NK-92 treated with Interleukin-12 subunit alpha and Interleukin-12 subunit beta, amount 100 ng/mL, for 24 hours (cell line): ENCODE results near the gene TMEM86B.

Experiments used
- DNase-seq: peaks from one replicate; lab custom pipeline; 2025; lab: John Stamatoyannopoulos, UW

TMEM86B gene, protein sequence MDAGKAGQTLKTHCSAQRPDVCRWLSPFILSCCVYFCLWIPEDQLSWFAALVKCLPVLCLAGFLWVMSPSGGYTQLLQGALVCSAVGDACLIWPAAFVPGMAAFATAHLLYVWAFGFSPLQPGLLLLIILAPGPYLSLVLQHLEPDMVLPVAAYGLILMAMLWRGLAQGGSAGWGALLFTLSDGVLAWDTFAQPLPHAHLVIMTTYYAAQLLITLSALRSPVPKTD

DNA sequence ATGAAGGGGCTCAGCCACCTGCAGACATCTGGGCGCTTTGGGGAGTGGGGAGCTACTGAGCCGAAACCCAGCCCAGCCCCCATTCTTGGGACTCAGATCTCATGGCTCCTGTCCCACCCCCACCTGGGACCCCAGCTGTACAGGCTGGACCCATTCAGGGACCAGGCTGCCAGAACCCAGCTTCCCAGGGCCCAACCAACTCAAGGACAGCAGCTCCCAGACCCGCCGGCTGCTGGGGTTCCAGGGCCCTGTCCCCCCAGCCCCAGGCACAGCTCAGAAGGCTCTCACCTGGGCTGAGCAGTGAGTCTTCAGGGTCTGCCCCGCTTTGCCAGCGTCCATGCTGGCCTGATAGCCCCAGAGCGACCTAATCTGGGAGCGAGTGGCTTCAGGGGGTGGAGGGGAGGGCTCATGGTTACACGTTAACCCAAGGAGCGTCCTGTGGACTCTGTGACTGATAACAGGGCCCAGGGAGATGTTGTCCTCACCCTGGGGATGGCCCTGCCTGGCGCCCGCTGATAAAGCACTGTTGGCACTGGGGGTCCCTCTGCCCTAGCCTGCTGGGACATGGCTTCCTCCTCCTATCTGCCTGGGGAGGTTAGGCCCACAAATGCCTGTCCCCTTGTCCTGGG lies at the start of gene TMEM86B:
TMEM86B (minus strand) TSS at position 361 of the 629 bp plus-strand sequence; CDS start at position 339, 22 bp downstream.
- DNase-seq: no peak

DNA sequence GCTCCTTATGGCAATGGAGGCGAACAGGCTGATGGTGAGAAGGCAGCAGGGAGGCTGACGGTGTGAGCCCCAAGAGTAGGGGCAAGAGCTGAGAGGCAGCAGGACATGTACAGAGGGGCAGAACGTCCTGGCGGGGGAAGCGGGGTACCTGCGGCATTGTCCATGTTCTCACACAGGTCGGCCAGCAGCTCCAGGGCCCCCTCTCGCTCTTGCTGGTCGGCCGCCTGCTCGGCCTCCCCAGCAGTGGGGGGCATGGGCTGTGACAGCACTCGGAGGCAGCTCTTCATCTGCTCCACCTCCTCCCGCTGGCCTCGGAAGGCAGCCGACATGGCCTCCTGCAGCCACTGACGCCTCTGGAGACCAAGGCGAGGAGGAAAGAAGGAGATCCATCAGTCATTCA lies 48.9 kb upstream of the TMEM86B start:
- no peak for DNase-seq

DNA sequence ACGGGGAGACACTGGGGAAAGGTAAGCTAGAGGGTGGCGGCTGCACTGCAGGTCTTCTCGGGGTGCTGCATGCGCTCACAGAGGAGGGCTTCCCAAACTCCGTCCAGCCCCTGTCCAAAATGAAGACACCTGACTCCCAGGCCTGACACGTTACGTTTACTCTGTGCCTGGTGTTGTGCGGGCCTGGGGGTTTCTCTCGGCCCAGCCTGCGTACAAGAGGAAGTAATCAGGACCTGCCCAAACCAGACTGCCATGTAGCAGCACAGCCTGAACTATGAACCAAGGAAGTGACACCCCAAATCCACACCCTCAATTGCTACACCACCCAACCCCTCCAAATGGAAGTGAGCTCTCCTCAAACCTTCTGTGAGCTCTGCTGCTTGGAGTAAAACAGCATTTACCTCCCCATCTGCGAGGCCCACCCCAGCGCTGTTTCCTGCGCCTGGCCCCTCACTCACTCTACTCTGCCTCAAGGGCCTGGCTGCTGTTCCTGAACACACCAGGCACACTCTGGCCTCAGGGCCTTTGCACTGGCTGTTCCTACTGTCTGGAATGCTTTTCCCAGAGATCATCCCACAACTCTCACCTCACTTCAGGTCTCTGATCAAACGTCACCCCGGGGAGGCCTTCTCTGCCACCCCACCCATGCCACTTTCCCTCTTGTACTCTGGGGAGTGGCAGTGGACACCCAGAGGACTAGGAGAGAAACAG lies 48.3 kb upstream of the TMEM86B start:
- DNase-seq: no peak

DNA sequence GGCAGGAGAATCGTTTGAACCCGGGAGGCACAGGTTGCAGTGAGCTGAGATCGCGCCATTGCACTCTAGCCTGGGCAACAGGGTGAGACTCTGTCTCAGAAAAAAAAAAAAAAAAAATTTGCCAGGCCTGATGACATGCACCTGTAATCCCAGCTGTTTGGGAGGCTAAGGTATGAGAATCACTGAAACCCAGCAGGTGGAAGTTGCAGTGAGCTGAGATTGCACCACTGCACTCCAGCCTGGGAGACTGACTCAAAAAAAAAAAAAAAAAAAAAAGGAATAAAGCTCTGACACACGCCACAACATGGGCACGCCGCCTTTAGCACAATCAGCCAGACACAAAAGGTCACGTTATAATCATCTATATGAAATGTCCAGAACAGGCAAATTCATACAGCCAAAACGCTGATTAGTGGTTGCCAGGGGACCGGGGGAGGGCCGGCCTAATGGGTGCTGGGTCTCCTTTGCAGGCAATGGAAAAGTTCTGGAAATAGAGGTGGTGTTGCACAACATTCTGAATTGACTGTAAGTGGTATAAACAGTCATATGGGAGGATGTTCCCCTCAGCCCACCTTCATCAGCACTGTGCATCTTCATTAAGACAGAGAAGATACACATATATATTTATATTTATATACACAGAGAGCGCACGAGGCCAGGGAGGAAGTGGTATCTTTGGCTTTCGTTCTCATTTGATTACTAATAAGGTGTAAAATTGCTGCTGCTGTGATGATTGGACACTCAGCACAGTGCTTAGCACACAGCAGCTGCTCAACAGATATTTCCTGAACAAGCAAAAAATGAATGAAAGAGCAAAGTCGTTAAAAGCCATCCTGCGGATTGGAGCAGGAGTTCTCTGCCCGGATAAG lies 47.5 kb upstream of the TMEM86B start:
- DNase-seq: peak; percentile 25

DNA sequence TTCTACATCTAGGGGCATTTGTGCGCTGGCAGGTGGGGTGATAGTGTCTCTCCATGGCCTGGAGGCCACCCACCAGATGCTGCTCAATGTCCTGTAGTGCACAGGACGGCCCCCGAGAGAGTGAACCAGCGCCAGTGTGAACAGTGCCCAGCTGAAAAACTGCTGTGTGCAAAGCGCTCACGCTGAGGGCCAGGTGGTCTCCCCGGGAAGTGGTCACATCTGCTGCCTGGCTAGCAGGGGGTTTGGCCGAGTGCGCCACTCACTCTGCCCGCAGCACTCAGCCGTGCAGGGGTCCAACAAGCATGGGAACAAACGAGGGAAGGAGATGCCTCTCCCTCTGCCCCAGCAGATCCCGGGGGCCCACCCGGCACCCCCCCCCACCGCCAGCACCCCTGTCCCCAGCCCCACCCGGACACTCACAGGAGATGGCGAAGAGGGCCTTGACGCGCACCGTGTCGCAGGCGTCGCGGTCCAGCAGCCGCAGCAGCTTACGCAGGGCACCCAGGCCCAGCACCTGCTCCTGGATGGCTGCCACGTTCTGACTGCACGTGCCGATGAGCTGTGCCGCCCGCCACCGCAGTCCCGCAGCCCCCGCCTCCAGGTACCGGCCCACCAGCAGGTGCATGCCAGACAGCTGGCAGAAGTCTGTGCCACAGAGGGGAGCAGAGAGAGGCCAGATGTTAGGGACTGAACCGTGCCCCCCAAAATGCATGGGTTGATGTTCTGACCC lies 45.6 kb upstream of the TMEM86B start:
- DNase-seq: no peak

DNA sequence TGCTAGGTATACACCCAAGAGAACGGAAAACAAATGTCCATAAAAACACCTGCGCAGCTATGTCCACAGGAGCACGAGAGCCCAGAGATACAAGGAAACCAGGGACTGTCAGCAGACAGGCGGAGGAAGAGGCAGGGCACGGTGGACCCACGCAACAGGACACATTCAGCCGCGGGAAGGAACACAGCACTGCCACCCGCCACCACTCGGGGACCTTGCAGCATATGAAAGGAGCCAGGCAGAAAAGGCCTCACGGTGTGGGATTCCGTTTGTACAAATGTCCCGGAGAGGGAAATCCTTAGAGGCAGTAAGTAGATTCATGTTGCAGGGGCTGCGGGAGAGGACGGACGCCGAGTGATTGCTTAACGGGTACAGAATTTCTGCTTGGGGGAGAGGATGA lies 43.6 kb upstream of the TMEM86B start:
- DNase-seq: no peak

DNA sequence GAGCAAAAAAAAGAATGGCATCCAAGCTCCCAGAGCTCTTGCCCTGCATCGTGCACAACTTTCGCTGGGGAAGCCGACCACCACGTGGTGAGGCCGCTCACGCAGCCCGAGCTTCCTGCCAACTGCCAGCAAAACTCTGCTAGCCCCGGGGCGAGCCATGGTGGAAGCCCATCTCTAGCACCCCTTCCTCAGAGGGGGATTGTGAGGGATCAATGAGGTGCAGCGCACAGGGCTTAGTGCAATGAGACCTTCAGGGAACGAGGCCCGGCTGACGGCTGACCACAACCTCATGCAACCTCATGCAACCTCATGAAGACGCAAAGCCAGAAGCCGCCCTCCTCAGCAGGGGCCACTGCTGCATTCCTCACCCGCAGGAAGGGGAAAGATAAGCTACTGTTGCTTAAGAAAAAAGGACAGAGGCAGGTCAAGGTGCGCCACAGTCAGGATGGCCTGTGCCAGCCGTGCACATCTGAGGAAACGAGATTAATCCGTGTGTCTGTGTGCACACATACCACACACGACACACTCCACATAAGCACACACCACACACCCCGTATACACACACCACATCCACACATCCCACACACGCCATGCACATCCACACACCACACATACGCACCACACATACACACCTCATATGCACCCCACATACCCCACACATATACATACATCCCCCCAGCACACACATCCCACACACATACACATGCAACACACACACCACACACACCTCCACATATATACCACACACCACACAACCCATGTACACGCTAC lies 41.8 kb upstream of the TMEM86B start:
- no peak for DNase-seq

DNA sequence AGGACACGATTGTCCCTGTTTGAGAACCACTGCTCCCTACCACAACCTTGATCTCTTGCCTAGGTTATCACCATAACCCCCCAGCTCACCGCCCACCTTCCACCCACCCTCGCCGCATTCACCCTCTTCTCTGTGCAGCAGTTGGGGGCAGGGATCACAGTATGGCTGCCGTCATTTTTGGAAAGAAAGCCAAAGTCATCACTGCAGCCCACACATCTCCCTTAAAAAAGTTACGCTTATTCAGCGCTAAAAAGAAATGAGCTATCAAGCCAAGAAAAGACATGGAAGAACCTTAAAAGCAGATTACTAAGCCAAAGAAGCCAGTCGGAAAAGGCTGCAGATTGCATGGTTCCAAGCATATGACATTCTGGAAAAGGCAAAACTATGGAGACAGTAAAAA lies 40.7 kb upstream of the TMEM86B start:
- no peak for DNase-seq

DNA sequence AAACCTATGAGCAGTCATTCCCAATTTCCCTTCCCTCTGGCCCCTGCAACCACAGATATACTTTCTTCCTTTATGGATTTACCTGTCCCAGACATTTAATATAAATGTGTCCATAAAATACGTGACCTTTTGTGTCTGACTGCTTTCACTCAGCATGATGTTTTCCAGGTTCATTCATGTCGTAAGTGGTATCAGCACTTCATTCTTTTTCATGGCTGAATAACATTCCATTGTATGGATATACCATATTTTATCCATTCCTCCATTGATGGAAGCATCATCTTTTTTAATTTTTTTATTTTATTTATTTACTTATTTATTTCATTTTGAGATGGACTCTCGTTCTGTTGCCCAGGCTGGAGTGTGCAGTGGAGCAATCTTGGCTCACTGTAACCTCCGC lies 38.3 kb upstream of the TMEM86B start:
- DNase-seq: no peak

DNA sequence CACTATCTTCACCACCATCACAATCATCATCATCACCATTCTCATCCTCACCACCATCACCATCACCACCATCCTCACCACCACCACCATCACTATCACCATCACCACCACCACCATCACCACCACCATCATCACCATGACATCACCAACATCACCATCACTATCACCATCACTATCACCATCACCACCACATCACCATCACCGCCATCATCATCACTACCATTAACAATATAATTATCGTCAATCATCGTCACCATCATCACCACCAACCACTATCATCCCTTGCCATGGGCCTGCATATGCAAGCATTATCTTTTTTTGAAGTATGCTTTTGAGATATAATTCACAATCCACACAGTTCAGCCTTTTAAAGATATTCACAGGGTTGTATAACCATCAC lies 37.8 kb upstream of the TMEM86B start:
- no peak for DNase-seq

DNA sequence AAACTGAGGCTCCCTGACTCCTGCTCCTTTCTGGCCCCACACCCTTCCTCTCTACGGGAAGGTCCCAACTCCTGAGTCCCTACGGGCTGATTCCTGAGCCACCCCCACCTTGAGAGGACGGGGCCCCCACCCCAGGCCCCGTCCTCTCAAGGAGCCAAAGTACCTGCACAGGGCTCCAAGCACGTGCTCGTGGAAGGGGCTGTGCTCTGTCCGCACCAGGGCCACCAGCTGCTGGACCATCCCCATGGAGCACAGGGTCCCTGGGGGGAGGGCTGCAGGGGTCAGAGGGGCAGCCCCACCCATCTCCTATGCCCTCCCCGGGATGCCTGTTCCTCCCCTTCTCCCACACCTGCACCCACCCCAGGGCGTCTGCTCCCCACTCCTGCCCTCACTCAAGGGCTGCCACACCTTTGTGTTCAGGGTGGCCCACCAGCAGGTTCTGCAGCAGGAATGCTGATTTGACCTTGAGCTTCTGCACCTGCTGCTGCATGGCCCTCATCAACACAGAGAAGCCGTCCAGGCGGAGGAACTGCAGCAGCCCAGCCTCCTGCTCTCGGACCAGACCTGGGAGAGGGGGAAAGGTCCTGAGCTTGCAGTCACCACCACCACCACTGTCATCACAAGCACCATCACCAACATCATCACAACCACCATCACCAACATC lies 37.3 kb upstream of the TMEM86B start:
- DNase-seq: no peak

DNA sequence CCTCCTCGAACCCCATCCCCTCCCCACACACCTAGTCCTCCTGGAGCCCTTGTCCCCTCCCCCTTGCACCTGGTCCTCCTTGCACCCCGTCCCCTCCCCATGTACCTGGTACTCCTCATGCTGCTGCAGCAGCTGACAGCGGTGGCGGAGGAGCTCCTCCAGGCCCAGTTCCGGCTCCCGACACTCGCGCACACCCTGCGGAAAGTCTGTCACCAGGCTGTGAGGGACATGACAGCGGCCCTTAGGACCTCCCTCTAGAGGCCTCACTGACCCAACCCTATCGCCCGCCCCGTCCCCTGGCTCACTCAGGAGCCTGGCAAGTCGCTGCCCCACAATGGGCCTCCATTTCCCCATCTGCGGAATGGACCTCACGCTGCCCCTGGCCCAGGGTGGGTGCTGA lies 36.6 kb upstream of the TMEM86B start:
- DNase-seq: no peak

DNA sequence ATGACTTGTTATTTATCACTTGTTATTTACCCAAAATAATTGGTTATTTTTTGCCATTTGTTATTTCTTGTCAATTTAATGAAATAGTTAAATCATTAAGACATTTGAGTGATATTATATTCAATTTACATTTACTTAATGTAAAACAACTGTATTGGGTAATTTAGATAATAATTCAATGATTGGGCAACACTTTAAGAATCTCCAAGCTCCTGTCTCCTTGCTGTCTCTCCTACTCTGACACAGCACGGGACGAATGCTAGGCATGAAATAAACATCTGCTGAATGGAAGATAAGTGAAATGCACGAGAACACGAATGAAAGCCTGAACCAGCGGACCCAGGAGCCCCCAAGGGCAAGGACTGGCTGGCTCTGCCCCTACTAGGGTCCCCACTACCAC lies 36.0 kb upstream of the TMEM86B start:
- no peak for DNase-seq

DNA sequence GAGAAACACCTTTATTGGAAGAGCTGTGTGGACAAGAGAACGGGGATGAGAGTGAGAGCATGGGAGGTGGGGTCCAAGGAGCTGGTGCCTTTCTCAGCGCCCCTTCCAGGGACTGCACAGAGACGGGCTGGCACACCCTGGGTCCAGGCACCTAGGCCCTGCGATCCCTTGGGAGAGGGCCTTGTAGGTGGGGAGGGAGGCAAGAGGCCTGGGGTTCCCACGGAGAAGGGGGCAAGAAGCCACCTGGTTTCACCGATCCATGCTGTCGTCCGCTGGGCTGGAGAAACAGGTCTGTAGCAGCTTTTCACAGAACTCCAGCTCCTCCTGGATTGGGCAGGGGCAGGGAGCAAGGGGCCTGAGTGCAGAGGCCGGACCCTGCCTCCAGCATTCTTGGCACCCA lies 33.8 kb upstream of the TMEM86B start:
- no peak for DNase-seq

DNA sequence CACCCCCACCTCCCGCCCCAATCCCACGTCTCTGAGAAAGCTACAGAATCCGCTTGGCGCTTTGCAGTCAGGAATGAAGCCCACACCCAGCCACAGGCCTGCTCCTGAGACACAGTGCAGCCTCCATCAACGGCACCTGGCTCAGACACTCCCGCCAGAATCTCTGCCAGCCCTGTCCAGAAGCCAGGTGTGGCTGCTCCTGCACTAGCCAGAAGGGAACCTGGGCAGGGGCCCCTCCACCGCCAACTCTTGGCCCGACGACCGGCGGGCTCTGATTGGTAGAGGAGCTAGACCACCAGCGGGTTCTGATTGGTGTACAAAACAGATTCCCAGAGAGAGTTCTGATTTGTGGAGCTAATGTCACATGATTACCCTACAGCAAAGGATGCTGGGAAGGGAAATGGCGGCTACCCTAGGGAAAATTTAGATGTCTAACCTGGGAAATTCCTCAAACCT lies 33.1 kb upstream of the TMEM86B start:
- DNase-seq: no peak

DNA sequence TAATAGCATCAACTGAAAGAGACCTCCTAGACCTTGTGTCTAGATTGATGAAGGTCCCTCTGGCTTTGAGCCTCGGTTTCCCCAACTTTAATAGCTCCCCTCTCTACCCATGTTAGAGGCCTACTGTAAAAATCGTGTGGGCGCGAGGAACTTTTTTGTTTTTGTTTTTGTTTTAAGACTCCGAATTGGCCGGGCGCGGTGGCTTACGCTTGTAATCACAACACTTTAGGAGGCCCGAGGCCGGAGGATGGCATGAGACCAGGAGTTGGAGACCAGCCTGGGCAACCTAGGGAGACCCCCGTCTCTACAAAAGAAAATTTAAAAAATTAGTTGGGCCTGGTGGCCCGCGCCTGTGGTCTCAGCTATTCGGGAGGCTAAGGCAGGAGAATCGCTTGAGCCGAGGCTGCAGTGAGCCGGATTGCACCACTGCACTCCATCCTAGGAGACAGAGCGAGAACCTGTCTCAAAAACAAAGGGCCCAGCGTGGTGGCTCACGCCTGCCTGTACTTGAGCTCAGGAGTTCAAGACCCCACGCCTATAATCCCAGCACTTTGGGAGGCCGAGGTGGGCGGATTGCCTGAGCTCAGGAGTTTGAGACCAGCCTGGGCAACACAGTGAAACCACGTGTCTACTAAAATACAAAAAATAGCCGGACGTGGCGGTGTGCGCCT lies 31.1 kb upstream of the TMEM86B start:
- DNase-seq: no peak

DNA sequence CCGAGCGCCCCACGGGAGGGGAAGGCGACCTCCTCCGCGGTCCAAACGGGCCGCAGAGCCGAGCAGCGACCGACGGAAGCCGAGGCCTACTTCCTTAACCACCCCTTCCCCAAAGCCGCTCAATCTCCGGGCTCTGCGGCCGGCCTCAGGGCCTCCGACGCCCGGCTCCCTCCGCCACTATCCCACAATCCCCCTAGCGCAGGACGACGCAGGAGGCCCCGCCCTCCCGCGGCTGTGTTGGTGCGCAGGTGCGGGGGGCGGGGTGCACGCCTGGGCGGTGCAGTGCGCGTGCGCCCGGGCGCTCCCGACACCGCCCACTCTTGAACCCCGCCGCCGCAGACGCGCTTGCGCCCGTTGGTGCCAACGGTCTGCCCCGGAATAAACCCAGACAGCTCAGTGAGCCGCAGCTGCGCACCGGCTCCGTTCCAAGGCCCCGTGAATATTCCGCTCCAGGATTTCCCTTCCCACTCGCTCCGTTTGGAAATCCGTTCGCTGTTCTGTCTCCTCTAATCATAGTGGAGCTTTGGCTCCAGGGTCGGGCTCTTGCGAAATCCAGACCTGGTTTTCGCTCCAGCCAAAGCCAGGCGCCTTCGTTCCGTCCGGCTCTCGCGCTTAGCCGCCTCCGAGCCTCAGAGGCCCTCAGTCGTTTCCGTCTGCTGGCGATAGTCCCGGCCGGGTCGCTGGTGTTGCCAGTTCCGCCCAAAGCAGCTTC lies 30.4 kb upstream of the TMEM86B start, which contains the start of gene PPP6R1:
PPP6R1 (minus strand) TSS at position 190 of the 712 bp plus-strand sequence. CDS start 11,914 bp downstream, outside the sequence.
- DNase-seq: peak; percentile 92

DNA sequence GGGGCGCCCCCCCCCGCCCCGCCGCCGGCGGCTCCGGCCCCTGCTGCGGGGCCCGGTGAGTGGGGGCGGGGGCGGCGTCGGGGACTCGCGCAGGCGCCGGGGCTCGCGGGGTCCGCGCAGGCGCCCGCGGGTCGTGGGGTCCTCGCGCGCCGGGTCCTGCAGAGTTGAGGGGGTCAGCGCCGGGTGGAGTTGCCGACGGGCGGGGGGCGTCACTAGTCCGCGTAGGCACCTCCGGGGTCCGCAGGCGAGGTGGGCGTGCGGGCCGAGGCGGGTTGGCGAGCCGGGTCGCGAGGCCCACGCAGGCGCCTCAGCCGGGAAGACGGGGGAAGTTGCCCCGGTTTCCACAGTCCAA lies 29.9 kb upstream of the TMEM86B start:
- peak; percentile 62 for DNase-seq
